ENCODE results near the gene MCC.

The MCC gene

GRCh38 chr5:113293068-113293974 lies 194.9 kb downstream of the MCC start:
- no peaks in the 10 kb centered on the region for H3K36me3 ChIP-seq (ENCODE audit: control insufficient read depth, insufficient read depth, low read length)
- H3K4me3 ChIP-seq (ENCODE audit: insufficient read depth, low read depth, low read length, poor library complexity, severe bottlenecking) = peak overlapping the region; percentile 84
- no peaks in the 10 kb centered on the region for H3K27me3 ChIP-seq (replicated peaks; ENCODE audit: control insufficient read depth, insufficient read depth, low read length, poor library complexity, severe bottlenecking)
- no peaks in the 10 kb centered on the region for H3K9me3 ChIP-seq (ENCODE audit: control insufficient read depth, low read length)
- DNase-seq = no peak
- H3K27ac ChIP-seq (ENCODE audit: insufficient read depth, low read length, poor library complexity, severe bottlenecking) = no peak overlapping the region
- peaks cover 5% of the 10 kb centered on the region for H3K4me1 ChIP-seq (ENCODE audit: control insufficient read depth, insufficient read depth, low read length, poor library complexity, severe bottlenecking)

GRCh38 chr5:113292462-113292861 lies 195.8 kb downstream of the MCC start:
- H3K9me3 ChIP-seq (ENCODE audit: control insufficient read depth, low read length) = no peaks in the 10 kb centered on the region
- no peaks in the 10 kb centered on the region for H3K36me3 ChIP-seq (ENCODE audit: control insufficient read depth, insufficient read depth, low read length)
- H3K4me1 ChIP-seq (ENCODE audit: control insufficient read depth, insufficient read depth, low read length, poor library complexity, severe bottlenecking) = peaks cover 5% of the 10 kb centered on the region
- no peak overlapping the region for H3K27ac ChIP-seq (ENCODE audit: insufficient read depth, low read length, poor library complexity, severe bottlenecking)
- no peaks in the 10 kb centered on the region for H3K27me3 ChIP-seq (replicated peaks; ENCODE audit: control insufficient read depth, insufficient read depth, low read length, poor library complexity, severe bottlenecking)
- no peak for DNase-seq
- H3K4me3 ChIP-seq (ENCODE audit: insufficient read depth, low read depth, low read length, poor library complexity, severe bottlenecking) = no peak overlapping the region

- Histone ChIP-seq H3K27me3 (replicated peaks; ENCODE audit: control insufficient read depth, insufficient read depth, low read length, poor library complexity, severe bottlenecking) (no peaks in the 10 kb centered on the region), H3K4me1 (ENCODE audit: control insufficient read depth, insufficient read depth, low read length, poor library complexity, severe bottlenecking) (no peaks in the 10 kb centered on the region), H3K27ac (ENCODE audit: insufficient read depth, low read length, poor library complexity, severe bottlenecking) (no peak overlapping the region), H3K36me3 (ENCODE audit: control insufficient read depth, insufficient read depth, low read length) (no peaks in the 10 kb centered on the region), H3K9me3 (ENCODE audit: control insufficient read depth, low read length) (no peaks in the 10 kb centered on the region), H3K4me3 (ENCODE audit: insufficient read depth, low read depth, low read length, poor library complexity, severe bottlenecking) (no peak overlapping the region)
- DNase-seq = no peak
Measured at GRCh38 chr5:113283558-113283957, 204.7 kb downstream of the MCC start.

GRCh38 chr5:113282472-113282871 lies 205.8 kb downstream of the MCC start:
- Histone ChIP-seq H3K4me1 (ENCODE audit: control insufficient read depth, insufficient read depth, low read length, poor library complexity, severe bottlenecking) (no peaks in the 10 kb centered on the region), H3K4me3 (ENCODE audit: insufficient read depth, low read depth, low read length, poor library complexity, severe bottlenecking) (no peak overlapping the region), H3K36me3 (ENCODE audit: control insufficient read depth, insufficient read depth, low read length) (no peaks in the 10 kb centered on the region), H3K27me3 (replicated peaks; ENCODE audit: control insufficient read depth, insufficient read depth, low read length, poor library complexity, severe bottlenecking) (no peaks in the 10 kb centered on the region), H3K27ac (ENCODE audit: insufficient read depth, low read length, poor library complexity, severe bottlenecking) (no peak overlapping the region), H3K9me3 (ENCODE audit: control insufficient read depth, low read length) (no peaks in the 10 kb centered on the region)
- no peak for DNase-seq

GRCh38 chr5:113281194-113281593 lies 207.1 kb downstream of the MCC start:
- Histone ChIP-seq H3K27ac (ENCODE audit: insufficient read depth, low read length, poor library complexity, severe bottlenecking) (no peak overlapping the region), H3K36me3 (ENCODE audit: control insufficient read depth, insufficient read depth, low read length) (no peaks in the 10 kb centered on the region), H3K4me3 (ENCODE audit: insufficient read depth, low read depth, low read length, poor library complexity, severe bottlenecking) (no peak overlapping the region), H3K27me3 (replicated peaks; ENCODE audit: control insufficient read depth, insufficient read depth, low read length, poor library complexity, severe bottlenecking) (no peaks in the 10 kb centered on the region), H3K4me1 (ENCODE audit: control insufficient read depth, insufficient read depth, low read length, poor library complexity, severe bottlenecking) (no peaks in the 10 kb centered on the region), H3K9me3 (ENCODE audit: control insufficient read depth, low read length) (no peaks in the 10 kb centered on the region)
- no peak for DNase-seq

GRCh38 chr5:113280541-113280940 lies 207.7 kb downstream of the MCC start:
- H3K27ac ChIP-seq (ENCODE audit: insufficient read depth, low read length, poor library complexity, severe bottlenecking) = no peak overlapping the region
- no peak for DNase-seq

GRCh38 chr5:113278976-113279375 lies 209.3 kb downstream of the MCC start:
- H3K27ac ChIP-seq (ENCODE audit: insufficient read depth, low read length, poor library complexity, severe bottlenecking) = no peak overlapping the region
- no peaks in the 10 kb centered on the region for H3K4me1 ChIP-seq (ENCODE audit: control insufficient read depth, insufficient read depth, low read length, poor library complexity, severe bottlenecking)
- no peaks in the 10 kb centered on the region for H3K9me3 ChIP-seq (ENCODE audit: control insufficient read depth, low read length)
- no peaks in the 10 kb centered on the region for H3K36me3 ChIP-seq (ENCODE audit: control insufficient read depth, insufficient read depth, low read length)
- H3K4me3 ChIP-seq (ENCODE audit: insufficient read depth, low read depth, low read length, poor library complexity, severe bottlenecking) = no peak overlapping the region
- no peak for DNase-seq
- no peaks in the 10 kb centered on the region for H3K27me3 ChIP-seq (replicated peaks; ENCODE audit: control insufficient read depth, insufficient read depth, low read length, poor library complexity, severe bottlenecking)

More at GRCh38 chr5:113280541-113280940, 207.7 kb downstream of the MCC start:
- H3K4me3 ChIP-seq (ENCODE audit: insufficient read depth, low read depth, low read length, poor library complexity, severe bottlenecking) = no peak overlapping the region
- no peaks in the 10 kb centered on the region for H3K27me3 ChIP-seq (replicated peaks; ENCODE audit: control insufficient read depth, insufficient read depth, low read length, poor library complexity, severe bottlenecking)
- no peaks in the 10 kb centered on the region for H3K36me3 ChIP-seq (ENCODE audit: control insufficient read depth, insufficient read depth, low read length)
- H3K9me3 ChIP-seq (ENCODE audit: control insufficient read depth, low read length) = no peaks in the 10 kb centered on the region
- no peaks in the 10 kb centered on the region for H3K4me1 ChIP-seq (ENCODE audit: control insufficient read depth, insufficient read depth, low read length, poor library complexity, severe bottlenecking)

- no peaks in the 10 kb centered on the region for H3K4me1 ChIP-seq (ENCODE audit: control insufficient read depth, insufficient read depth, low read length, poor library complexity, severe bottlenecking)
- no peak overlapping the region for H3K27ac ChIP-seq (ENCODE audit: insufficient read depth, low read length, poor library complexity, severe bottlenecking)
- H3K9me3 ChIP-seq (ENCODE audit: control insufficient read depth, low read length) = no peaks in the 10 kb centered on the region
- no peak overlapping the region for H3K4me3 ChIP-seq (ENCODE audit: insufficient read depth, low read depth, low read length, poor library complexity, severe bottlenecking)
- H3K27me3 ChIP-seq (replicated peaks; ENCODE audit: control insufficient read depth, insufficient read depth, low read length, poor library complexity, severe bottlenecking) = no peaks in the 10 kb centered on the region
- DNase-seq = no peak
- H3K36me3 ChIP-seq (ENCODE audit: control insufficient read depth, insufficient read depth, low read length) = no peaks in the 10 kb centered on the region
Measured at GRCh38 chr5:113276493-113276892, 211.8 kb downstream of the MCC start.

GRCh38 chr5:113276001-113276400 lies 212.3 kb downstream of the MCC start:
- no peaks in the 10 kb centered on the region for H3K36me3 ChIP-seq (ENCODE audit: control insufficient read depth, insufficient read depth, low read length)

GRCh38 chr5:113274836-113275414 lies 213.3 kb downstream of the MCC start:
- Histone ChIP-seq H3K4me1 (ENCODE audit: control insufficient read depth, insufficient read depth, low read length, poor library complexity, severe bottlenecking) (no peaks in the 10 kb centered on the region), H3K27me3 (replicated peaks; ENCODE audit: control insufficient read depth, insufficient read depth, low read length, poor library complexity, severe bottlenecking) (no peaks in the 10 kb centered on the region), H3K4me3 (ENCODE audit: insufficient read depth, low read depth, low read length, poor library complexity, severe bottlenecking) (no peak overlapping the region), H3K9me3 (ENCODE audit: control insufficient read depth, low read length) (no peaks in the 10 kb centered on the region), H3K27ac (ENCODE audit: insufficient read depth, low read length, poor library complexity, severe bottlenecking) (no peak overlapping the region), H3K36me3 (ENCODE audit: control insufficient read depth, insufficient read depth, low read length) (no peaks in the 10 kb centered on the region)
- DNase-seq = no peak

More at GRCh38 chr5:113276001-113276400, 212.3 kb downstream of the MCC start:
- H3K27me3 ChIP-seq (replicated peaks; ENCODE audit: control insufficient read depth, insufficient read depth, low read length, poor library complexity, severe bottlenecking) = no peaks in the 10 kb centered on the region
- no peaks in the 10 kb centered on the region for H3K9me3 ChIP-seq (ENCODE audit: control insufficient read depth, low read length)
- H3K4me3 ChIP-seq (ENCODE audit: insufficient read depth, low read depth, low read length, poor library complexity, severe bottlenecking) = no peak overlapping the region
- H3K27ac ChIP-seq (ENCODE audit: insufficient read depth, low read length, poor library complexity, severe bottlenecking) = no peak overlapping the region
- DNase-seq = no peak
- H3K4me1 ChIP-seq (ENCODE audit: control insufficient read depth, insufficient read depth, low read length, poor library complexity, severe bottlenecking) = no peaks in the 10 kb centered on the region
